Endothelial cell of umbilical vein (primary cell): Measurements from ENCODE around the gene RHOF. TPM values are rescaled to one million over a fixed set of nuclear protein-coding genes. Genes with fewer than 3 reads are reported as not detected.

Experiments used
- BruUV-seq: library from RNA; stranded (reverse); fragments of 400-500 nt; replicated peaks from 2 replicates; lab custom pipeline; 2021; lab: Mats Ljungman, UMichigan
- CTCF ChIA-PET: fragments of 300-600, 350-600 bp; sonication (Branson Sonifier 250); formaldehyde crosslinking; loops from one replicate; lab custom pipeline; 2021; ENCODE audit warnings: antibody characterized with exemption, inconsistent platforms; lab: Charles Lee
- POLR2A ChIA-PET: fragments of 300-600, 350-600 bp; sonication (Branson Sonifier 250); formaldehyde crosslinking; loops from one replicate; lab custom pipeline; 2021; ENCODE audit warnings: antibody characterized with exemption, inconsistent platforms; lab: Charles Lee
- DNase-seq: peaks from one replicate; pipeline ENCODE4 v3.0.0-alpha.2; 2011; ENCODE audit warnings: low read depth, low spot score
- FAIRE-seq: peaks from 2 replicates; lab custom pipeline; 2011; peaks lifted over from hg19 to GRCh38; lab: Jason Lieb, UNC
- H2AFZ ChIP-seq: 2 replicates; pipeline ENCODE4 v1.6.0; 2012; ENCODE audit warnings: low read depth, low read length, control low read depth, inconsistent platforms
- H3K27ac ChIP-seq: 2 replicates; pipeline ENCODE4 v1.5.1; 2011; ENCODE audit warnings: low read depth, mild to moderate bottlenecking, control low read depth, low read length, moderate library complexity; ENCODE audit not compliant: insufficient read depth
- H3K27me3 ChIP-seq, 2 experiments: 2 replicates each; pipeline versions ENCODE4 v1.6.0 to v1.6.1; 2011; ENCODE audit warnings: low read length in 2 of 2, mixed read lengths in 1 of 2; ENCODE audit not compliant: control insufficient read depth in 2 of 2, insufficient read depth in 2 of 2
- H3K36me3 ChIP-seq, 2 experiments: 2 replicates in 1 of 2; 3 replicates in 1 of 2; pipeline ENCODE4 v1.5.1; 2011; ENCODE audit warnings: low read length in 2 of 2, mild to moderate bottlenecking in 1 of 2, moderate library complexity in 1 of 2; ENCODE audit not compliant: control insufficient read depth in 2 of 2, insufficient read depth in 2 of 2; ENCODE audit errors: extremely low read depth in 1 of 2
- H3K4me1 ChIP-seq: 3 replicates; pipeline ENCODE4 v1.5.1; 2011; ENCODE audit warnings: mild to moderate bottlenecking, low read length; ENCODE audit not compliant: control insufficient read depth, insufficient read depth; ENCODE audit errors: extremely low read depth
- H3K4me2 ChIP-seq: 2 replicates; pipeline ENCODE4 v1.6.1; 2011; ENCODE audit warnings: low read length, control low read depth, mixed read lengths; ENCODE audit not compliant: insufficient read depth
- H3K4me3 ChIP-seq, 3 experiments: fragments of 200-600 bp in 1 of 3; sonication (generic), shearing (Covaris generic) in 1 of 3; replicated peaks in 1 of 3; 2 replicates each; pipeline ENCODE4 v1.5.1; 2011 to 2016; ENCODE audit warnings: control low read depth in 3 of 3, low read length in 3 of 3, mild to moderate bottlenecking in 2 of 3, inconsistent platforms in 1 of 3, low read depth in 1 of 3, moderate library complexity in 1 of 3; ENCODE audit not compliant: insufficient read depth in 1 of 3
- H3K79me2 ChIP-seq: 2 replicates; pipeline ENCODE4 v1.6.0; 2012; ENCODE audit warnings: low read length, inconsistent platforms; ENCODE audit not compliant: control insufficient read depth, insufficient read depth
- H3K9ac ChIP-seq: replicated peaks from 2 replicates; pipeline ENCODE3; 2011; ENCODE audit warnings: low read length, control low read depth; ENCODE audit not compliant: insufficient read depth; ENCODE audit errors: extremely low read depth
- H3K9me1 ChIP-seq: replicated peaks from 3 replicates; pipeline ENCODE4 v1.6.0; 2011; ENCODE audit warnings: mild to moderate bottlenecking, low read length; ENCODE audit not compliant: control insufficient read depth, insufficient read depth; ENCODE audit errors: extremely low read depth
- H3K9me3 ChIP-seq: replicated peaks from 2 replicates; pipeline ENCODE4 v1.5.1; 2012; ENCODE audit warnings: low read length, inconsistent platforms; ENCODE audit not compliant: control insufficient read depth, insufficient read depth
- H4K20me1 ChIP-seq: replicated peaks from 2 replicates; pipeline ENCODE3; 2011; ENCODE audit warnings: mild to moderate bottlenecking, low read length; ENCODE audit not compliant: control insufficient read depth, insufficient read depth; ENCODE audit errors: extremely low read depth
- CTCF ChIP-seq, 2 donors: IDR thresholded peaks; 1 replicate in 1 of 2; 2 replicates in 1 of 2; pipeline ENCODE4 v1.5.1; 2011; ENCODE audit warnings: low read length in 2 of 2, mild to moderate bottlenecking in 2 of 2, moderate library complexity in 2 of 2, control low read depth in 1 of 2, inconsistent platforms in 1 of 2, low read depth in 1 of 2; ENCODE audit not compliant: insufficient read depth in 1 of 2; ENCODE audit errors: extremely low read depth in 1 of 2
- EZH2 ChIP-seq: IDR thresholded peaks from 2 replicates; pipeline ENCODE4 v1.6.1; 2012; ENCODE audit warnings: borderline replicate concordance, low read depth, mild to moderate bottlenecking, moderate library complexity, low read length, inconsistent platforms; ENCODE audit not compliant: severe bottlenecking
- FOS ChIP-seq: IDR thresholded peaks from 2 replicates; pipeline ENCODE4 v1.6.1; 2011; ENCODE audit warnings: mild to moderate bottlenecking, low read length, moderate library complexity, borderline replicate concordance; ENCODE audit not compliant: insufficient read depth
- GATA2 ChIP-seq: IDR thresholded peaks from 2 replicates; pipeline ENCODE4 v1.7.0; 2011; ENCODE audit warnings: low read depth, mild to moderate bottlenecking, moderate library complexity, mixed read lengths, low read length; ENCODE audit not compliant: insufficient read length, insufficient read depth
- JUN ChIP-seq: IDR thresholded peaks from 2 replicates; pipeline ENCODE4 v1.6.1; 2011; ENCODE audit warnings: borderline replicate concordance, low read depth; ENCODE audit not compliant: insufficient read length, insufficient read depth
- MAX ChIP-seq: IDR thresholded peaks from 2 replicates; pipeline ENCODE4 v1.6.1; 2011; ENCODE audit not compliant: insufficient read depth, insufficient read length
- MYC ChIP-seq: IDR thresholded peaks from one replicate; pipeline ENCODE4 v1.6.1; 2011; ENCODE audit warnings: mild to moderate bottlenecking, low read depth, low read length
- POLR2A ChIP-seq: IDR thresholded peaks from 2 replicates; pipeline ENCODE4 v1.6.1; 2012; ENCODE audit warnings: low read depth, mild to moderate bottlenecking, control low read depth, low read length
- POLR2AphosphoS5 ChIP-seq: IDR thresholded peaks from 2 replicates; pipeline ENCODE4 v1.6.1; 2012; ENCODE audit warnings: low read depth, mild to moderate bottlenecking, control low read depth, low read length, moderate library complexity; ENCODE audit not compliant: insufficient read depth
- dilution Hi-C: fragments of 300-500 bp; cut with MboI; formaldehyde crosslinking; loops from one replicate; pipeline ENCODE4 v1.15.0; 2019; ENCODE audit warnings: low sequenced_read_pairs; ENCODE audit not compliant: extremely low pct_ligation_motif_present
- intact Hi-C: fragments of 100-400 bp; cut with micrococcal nuclease; formaldehyde crosslinking; loops from one replicate; pipeline ENCODE4 v1.10.0; 2022
- polyA plus RNA-seq, 4 experiments: library from polyadenylated mRNA; depleted of rRNA in 3 of 4; stranded (reverse) in 3 of 4; unstranded in 1 of 4; fragments of >200 nt; gene quantifications; 2 replicates each; pipeline versions ENCODE4 v1.2.1 to v1.2.3, GENCODE V29; 2011 to 2012; ENCODE audit warnings: missing spikeins in 1 of 4
- total RNA-seq: library from RNA; stranded (reverse); gene quantifications from 2 replicates; pipeline ENCODE4 v1.2.3, GENCODE V29; 2021

RHOF gene
- total and polyA plus RNA-seq, 2 donors (not counting 3 experiments of a cell fraction or from before 2014, with no cell fraction given): 9.3 to 22.3 TPM

GRCh38 chr12:121829250-121829918 is 35.9 kb upstream of the RHOF start:
- Histone ChIP-seq H2AFZ (no peak overlapping the region), H3K9me3 (no peaks in the 10 kb centered on the region), H3K27ac (no peak overlapping the region), H4K20me1 (no peaks in the 10 kb centered on the region), H3K9ac (no peak overlapping the region), H3K79me2 (no peaks in the 10 kb centered on the region), H3K4me2 (no peak overlapping the region), H3K4me3 (no peak overlapping the region), H3K4me1 (no peaks in the 10 kb centered on the region), H3K9me1 (no peaks in the 10 kb centered on the region), H3K36me3 (peaks cover 12 to 37% of the 10 kb centered on the region in 2 experiments), H3K27me3 (no peaks in the 10 kb centered on the region)
- intact Hi-C loops (no loop called here), dilution Hi-C loops (no loop called here)
- no TSS peak for BruUV-seq
- DNase-seq: no peak
- TF ChIP-seq JUN: no peak
- TF ChIP-seq EZH2: no peak
- TF ChIP-seq FOS: no peak
- TF ChIP-seq CTCF (IDR thresholded peaks at IDR 0.05; ENCODE audit: extremely low read depth in 1 of 2, insufficient read depth in 1 of 2, low read depth in 1 of 2, low read length in 2 of 2): no peak
- TF ChIP-seq POLR2A: no peak
- no peak for TF ChIP-seq POLR2AphosphoS5
- no peak for TF ChIP-seq MAX
- no peak for TF ChIP-seq GATA2
- no peak for TF ChIP-seq MYC
- ChIA-PET CTCF (interaction anchor here (1.3 kb wide), 1 partner anchor 20 kb away, joined by 3 read pairs; no protein-coding TSS in a partner anchor), POLR2A (no interaction called here)
- FAIRE-seq: no peak
